Stimulated activated CD4-positive, alpha-beta T cell treated with anti-CD3 and anti-CD28 coated beads, Interleukin-2, amount 100 ng/mL, for 48 hours (primary cell): ENCODE results near the gene TENT5A.
A peak's percentile ranks its signal among the peaks of the same experiment; 100 is the strongest.

Source experiments
- DNase-seq, 2 donors: peaks; one replicate each; pipeline ENCODE4 v3.0.0-alpha.2; 2020

Gene TENT5A

GRCh38 chr6:81770381-81770780 is 17.9 kb upstream of the TENT5A start:
- no peak for DNase-seq

- no peak for DNase-seq
Observed at GRCh38 chr6:81769824-81770223, 17.3 kb upstream of the TENT5A start.

GRCh38 chr6:81768150-81768942 is 15.9 kb upstream of the TENT5A start:
- DNase-seq: no peak

- DNase-seq: no peak
Observed at GRCh38 chr6:81767163-81767891, 14.8 kb upstream of the TENT5A start.

GRCh38 chr6:81766482-81767069 is 14.1 kb upstream of the TENT5A start:
- no peak for DNase-seq

- no peak for DNase-seq
Observed at GRCh38 chr6:81764531-81764930, 12.1 kb upstream of the TENT5A start.

- no peak for DNase-seq
Observed at GRCh38 chr6:81763968-81764367, 11.5 kb upstream of the TENT5A start.

- DNase-seq: no peak
Observed at GRCh38 chr6:81763051-81763450, 10.6 kb upstream of the TENT5A start.

GRCh38 chr6:81762606-81763005 is 10.1 kb upstream of the TENT5A start:
- DNase-seq: no peak

GRCh38 chr6:81762132-81762531 is 9.7 kb upstream of the TENT5A start:
- DNase-seq: no peak

- no peak for DNase-seq
Observed at GRCh38 chr6:81761197-81761596, 8.7 kb upstream of the TENT5A start.

- no peak for DNase-seq
Observed at GRCh38 chr6:81759782-81760181, 7.3 kb upstream of the TENT5A start.

GRCh38 chr6:81758221-81758620 is 5.7 kb upstream of the TENT5A start:
- no peak for DNase-seq

- no peak for DNase-seq
Observed at GRCh38 chr6:81756690-81757089, 4.2 kb upstream of the TENT5A start.

- DNase-seq: no peak
Observed at GRCh38 chr6:81755551-81755950, 3.1 kb upstream of the TENT5A start.

- no peak for DNase-seq
Observed at GRCh38 chr6:81754906-81755305, 2.4 kb upstream of the TENT5A start.

- DNase-seq: peak; percentile 79
Observed at GRCh38 chr6:81753711-81754577, 1.5 kb upstream of the TENT5A start.

- peak; percentile 26 to 28 for DNase-seq
Observed at GRCh38 chr6:81752921-81753710, 635 bp upstream of the TENT5A start.

GRCh38 chr6:81751388-81752083 is 945 bp downstream of the TENT5A start:
- DNase-seq: peak in 1 of 2 donors; percentile 18

- DNase-seq: no peak
Observed at GRCh38 chr6:81750681-81751387, 1.6 kb downstream of the TENT5A start.

- DNase-seq: no peak
Observed at GRCh38 chr6:81750200-81750599, 2.3 kb downstream of the TENT5A start.
